Measurements from ENCODE around the gene PAX2.

The PAX2 gene

DNA sequence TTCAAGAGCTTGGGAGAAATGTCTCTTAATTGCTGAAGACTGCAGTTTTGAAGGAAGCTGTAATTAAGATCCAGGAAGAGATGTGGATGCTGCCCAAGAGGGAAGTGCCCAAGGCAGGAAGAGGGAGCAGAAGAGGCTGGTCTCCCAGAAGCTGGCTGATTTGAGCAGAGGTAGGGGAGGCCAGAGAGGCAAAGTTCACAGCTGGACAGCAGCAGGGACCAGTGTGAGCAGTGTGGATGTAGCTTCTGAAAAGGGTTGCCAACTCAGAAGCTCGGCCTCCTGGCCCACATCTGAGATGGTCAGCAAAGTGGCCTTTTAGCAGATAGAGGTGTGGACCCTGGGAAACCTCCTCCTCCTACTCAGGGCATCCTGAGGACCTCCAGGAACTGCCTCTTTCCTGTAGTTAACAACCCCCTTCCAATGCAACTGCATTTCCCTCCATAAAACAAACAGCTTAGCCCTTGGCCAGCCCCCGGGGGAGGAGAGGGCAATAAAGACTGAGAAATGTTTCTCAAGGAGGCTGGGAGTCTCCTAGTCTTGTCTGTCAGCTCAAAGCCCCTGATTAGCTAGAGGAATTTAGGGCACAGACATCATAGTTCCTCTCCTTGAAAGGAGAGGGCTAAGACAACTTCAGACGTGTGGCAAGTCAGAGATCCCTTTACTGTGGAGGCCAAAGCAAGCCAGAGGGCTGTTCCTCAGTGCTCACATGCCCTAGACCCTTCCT lies 69.5 kb downstream of the PAX2 start:
- H3K4me3 ChIP-seq (ENCODE audit: low read depth, low read length): no peak overlapping the region
- no peak for DNase-seq (ENCODE audit: low read depth, low spot score)
- CTCF ChIA-PET: no interaction called here
- TF ChIP-seq, protein P1, sequence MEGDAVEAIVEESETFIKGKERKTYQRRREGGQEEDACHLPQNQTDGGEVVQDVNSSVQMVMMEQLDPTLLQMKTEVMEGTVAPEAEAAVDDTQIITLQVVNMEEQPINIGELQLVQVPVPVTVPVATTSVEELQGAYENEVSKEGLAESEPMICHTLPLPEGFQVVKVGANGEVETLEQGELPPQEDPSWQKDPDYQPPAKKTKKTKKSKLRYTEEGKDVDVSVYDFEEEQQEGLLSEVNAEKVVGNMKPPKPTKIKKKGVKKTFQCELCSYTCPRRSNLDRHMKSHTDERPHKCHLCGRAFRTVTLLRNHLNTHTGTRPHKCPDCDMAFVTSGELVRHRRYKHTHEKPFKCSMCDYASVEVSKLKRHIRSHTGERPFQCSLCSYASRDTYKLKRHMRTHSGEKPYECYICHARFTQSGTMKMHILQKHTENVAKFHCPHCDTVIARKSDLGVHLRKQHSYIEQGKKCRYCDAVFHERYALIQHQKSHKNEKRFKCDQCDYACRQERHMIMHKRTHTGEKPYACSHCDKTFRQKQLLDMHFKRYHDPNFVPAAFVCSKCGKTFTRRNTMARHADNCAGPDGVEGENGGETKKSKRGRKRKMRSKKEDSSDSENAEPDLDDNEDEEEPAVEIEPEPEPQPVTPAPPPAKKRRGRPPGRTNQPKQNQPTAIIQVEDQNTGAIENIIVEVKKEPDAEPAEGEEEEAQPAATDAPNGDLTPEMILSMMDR (IDR thresholded peaks at IDR 0.05; ENCODE audit: insufficient read depth, low read length, missing control alignments): no peak
- POLR2A ChIA-PET: no interaction called here

DNA sequence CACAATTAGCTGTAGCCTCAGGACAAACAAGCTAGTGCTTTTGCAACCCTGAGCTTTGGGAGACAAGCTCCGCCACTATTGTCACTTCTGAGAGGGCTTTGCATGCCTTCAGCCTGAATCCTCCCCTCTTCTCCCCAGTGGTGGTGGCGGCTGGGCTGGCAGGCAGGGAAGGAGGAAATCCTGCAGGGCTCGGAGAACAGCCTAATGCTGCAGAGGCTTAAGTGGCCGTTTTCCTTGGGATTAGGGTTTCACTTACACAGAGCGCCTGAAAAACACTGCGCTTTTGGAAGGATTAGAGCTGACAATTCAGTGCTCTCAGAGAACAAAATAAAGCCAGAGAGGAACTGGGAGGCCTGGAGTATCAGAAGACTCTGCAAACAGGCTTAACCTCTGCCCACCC lies 71.3 kb downstream of the PAX2 start:
- TF ChIP-seq, protein P1 (IDR thresholded peaks at IDR 0.05; ENCODE audit: insufficient read depth, low read length, missing control alignments): no peak
- no peak overlapping the region for H3K4me3 ChIP-seq (ENCODE audit: low read depth, low read length)
- DNase-seq (ENCODE audit: low read depth, low spot score): no peak
- POLR2A ChIA-PET: no interaction called here
- CTCF ChIA-PET: no interaction called here

DNA sequence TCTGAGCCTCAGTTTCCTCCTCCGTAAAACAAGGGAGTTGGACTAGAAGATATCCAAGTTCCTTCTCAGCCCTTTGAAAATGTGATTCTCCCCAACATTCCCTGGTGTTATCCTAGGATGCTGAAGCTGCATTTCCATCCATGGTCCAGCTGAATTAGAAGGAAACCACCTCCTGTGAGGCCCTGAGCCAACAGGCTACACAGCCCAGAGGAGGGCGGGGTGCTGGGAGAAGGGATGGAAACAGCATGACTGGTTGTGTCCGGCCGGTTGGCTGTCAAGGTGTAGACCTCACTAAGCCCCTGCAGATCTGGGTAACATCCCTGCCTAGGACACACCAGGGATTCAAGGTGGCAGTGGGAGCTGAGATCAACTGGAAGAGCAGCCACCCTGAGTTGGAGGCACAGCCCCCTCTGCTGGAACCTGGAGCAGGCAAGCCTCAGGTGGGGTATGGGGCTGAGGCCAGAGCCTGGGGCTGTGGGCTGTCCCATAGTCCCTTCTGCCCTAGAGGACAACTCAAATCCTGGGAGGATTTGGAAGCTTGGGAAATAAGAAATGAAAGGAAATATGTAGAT lies 72.0 kb downstream of the PAX2 start:
- no peak overlapping the region for H3K4me3 ChIP-seq (ENCODE audit: low read depth, low read length)
- TF ChIP-seq, protein P1 (IDR thresholded peaks at IDR 0.05; ENCODE audit: insufficient read depth, low read length, missing control alignments): no peak
- CTCF ChIA-PET: no interaction called here
- no peak for DNase-seq (ENCODE audit: low read depth, low spot score)
- POLR2A ChIA-PET: no interaction called here

DNA sequence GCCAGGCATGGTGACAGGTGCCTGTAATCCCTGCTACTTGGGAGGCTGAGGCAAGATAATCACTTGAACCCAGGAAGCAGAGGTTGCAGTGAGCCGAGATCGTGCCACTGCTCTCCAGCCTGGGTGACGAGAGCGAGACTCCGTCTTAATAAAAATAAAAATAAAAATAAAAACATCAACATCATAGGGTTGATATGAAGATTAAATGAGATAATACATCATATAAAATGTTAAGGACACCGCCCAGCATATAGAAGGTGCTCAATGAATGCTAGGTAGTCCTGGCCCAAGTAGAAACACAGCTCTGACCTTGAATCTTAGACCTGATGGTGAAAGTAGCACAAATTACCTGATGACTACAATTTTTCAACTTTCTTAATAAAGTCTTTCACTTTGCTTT lies 74.0 kb downstream of the PAX2 start:
- POLR2A ChIA-PET: no interaction called here

DNA sequence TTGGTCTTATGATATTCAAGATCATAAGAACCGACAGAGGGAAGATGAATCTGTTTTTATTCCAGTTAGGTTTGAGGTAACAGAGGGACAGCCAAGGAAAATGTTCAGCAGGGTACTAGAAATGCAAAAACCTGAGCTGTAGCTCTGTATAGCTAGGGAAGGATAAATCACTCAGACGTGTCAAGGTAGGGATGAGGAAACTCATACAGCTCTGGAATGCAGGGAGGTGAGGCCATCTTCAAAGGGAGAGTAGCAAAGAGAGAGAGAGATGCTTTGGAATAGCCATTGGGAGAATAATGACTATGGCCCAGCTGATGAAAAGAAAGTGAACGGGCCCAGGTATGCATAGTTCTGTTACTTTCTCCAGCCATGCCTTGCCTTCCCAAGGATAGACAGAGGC lies 77.8 kb downstream of the PAX2 start:
- no peak for DNase-seq (ENCODE audit: low read depth, low spot score)
- TF ChIP-seq, protein P1 (IDR thresholded peaks at IDR 0.05; ENCODE audit: insufficient read depth, low read length, missing control alignments): no peak
- ChIA-PET CTCF (interaction anchor here (1.4 kb wide), 1 partner anchor 260 kb away, joined by 3 read pairs; no protein-coding TSS in a partner anchor), POLR2A (no interaction called here)
- H3K4me3 ChIP-seq (ENCODE audit: low read depth, low read length): no peak overlapping the region

More for the DNA sequence above, 74.0 kb downstream of the PAX2 start:
- no peak overlapping the region for H3K4me3 ChIP-seq (ENCODE audit: low read depth, low read length)
- CTCF ChIA-PET: no interaction called here
- TF ChIP-seq, protein P1 (IDR thresholded peaks at IDR 0.05; ENCODE audit: insufficient read depth, low read length, missing control alignments): no peak
- no peak for DNase-seq (ENCODE audit: low read depth, low spot score)

DNA sequence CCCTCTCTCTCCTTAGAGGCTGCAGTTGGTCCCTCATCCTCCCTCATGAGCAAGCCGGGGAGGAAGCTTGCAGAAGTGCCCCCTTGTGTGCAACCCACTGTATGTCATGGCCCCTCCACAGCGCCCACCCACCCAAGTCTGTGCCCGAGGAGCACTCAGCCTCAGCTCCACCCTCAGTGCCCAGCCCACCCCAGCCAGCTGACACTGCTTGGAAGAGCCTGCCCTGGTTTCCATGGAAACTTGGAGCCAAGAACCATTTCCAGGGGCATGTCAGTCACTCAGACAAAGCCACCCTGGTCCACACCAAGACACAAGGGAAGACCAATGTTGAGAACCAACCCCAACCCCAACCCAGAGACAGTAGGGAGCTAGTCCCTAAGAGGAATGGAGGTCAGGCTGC lies 79.5 kb downstream of the PAX2 start:
- DNase-seq (ENCODE audit: low read depth, low spot score): no peak
- CTCF ChIA-PET: interaction anchor here (1.5 kb wide), 1 partner anchor 190 kb away, joined by 3 read pairs; no protein-coding TSS in a partner anchor
- TF ChIP-seq, protein P1 (IDR thresholded peaks at IDR 0.05; ENCODE audit: insufficient read depth, low read length, missing control alignments): no peak
- POLR2A ChIA-PET: no interaction called here
- H3K4me3 ChIP-seq (ENCODE audit: low read depth, low read length): no peak overlapping the region

Data from AG04449 (cell line).